Measurements from ENCODE around the gene SLC35B2.
A peak's percentile ranks its signal among the peaks of the same experiment; 100 is the strongest.

Gene SLC35B2

DNA sequence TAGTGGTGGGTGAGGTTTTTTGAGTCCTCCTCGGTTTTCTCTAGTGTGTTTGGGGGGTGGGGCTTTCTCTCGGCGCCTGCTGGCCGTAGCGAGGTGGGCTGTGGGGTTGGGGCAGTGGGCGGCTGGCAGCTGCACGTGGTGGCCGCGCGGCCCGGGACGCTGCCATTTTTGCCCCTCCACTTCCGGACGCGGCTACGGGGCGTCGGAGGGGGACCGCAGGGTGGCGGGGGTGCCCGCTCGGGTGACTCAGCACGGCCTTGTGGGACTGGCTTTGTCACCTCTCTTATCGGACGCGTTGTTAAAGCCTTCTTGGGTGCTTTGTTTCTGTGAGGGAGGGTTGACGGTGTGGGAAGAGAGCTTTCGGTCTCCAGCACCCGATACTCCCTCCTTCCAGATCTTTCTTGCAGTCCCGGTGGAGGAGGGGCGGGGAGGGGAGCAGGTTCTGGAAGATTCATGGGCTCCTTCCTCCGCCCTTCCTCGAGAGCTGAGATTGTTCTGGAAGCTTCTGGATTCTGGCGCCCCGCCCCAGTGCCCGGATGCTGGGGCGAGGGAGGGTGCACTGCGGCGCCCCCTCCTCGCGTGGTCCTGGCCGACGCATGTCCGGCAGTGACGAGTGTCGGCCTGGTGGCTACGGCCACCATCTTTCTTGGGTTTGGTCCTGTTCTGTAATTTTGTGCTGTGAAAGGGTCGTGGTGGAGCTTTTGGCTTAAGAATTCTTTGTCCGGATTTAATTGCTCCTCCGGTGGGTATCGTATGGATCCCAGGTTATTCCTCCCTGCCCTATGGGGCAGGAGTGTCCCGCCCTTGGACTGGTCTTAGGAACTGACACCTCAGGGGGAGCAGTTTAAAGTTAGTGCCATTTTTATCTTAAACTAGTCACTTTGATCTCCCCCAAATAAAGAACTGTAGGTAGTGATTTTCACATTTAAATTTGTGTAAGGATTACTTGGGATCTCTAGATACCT is 9.7 kb downstream of the SLC35B2 start:
- no peak for TF ChIP-seq CTCF (IDR thresholded peaks at IDR 0.05; ENCODE audit: low read depth, low read length, missing control alignments)
- H3K4me3 ChIP-seq (replicated peaks; ENCODE audit: low read depth, low read length) = peak overlapping the region; percentile 98
- no peak for DNase-seq (ENCODE audit: extremely low read depth, low read depth)

- TF ChIP-seq CTCF (IDR thresholded peaks at IDR 0.05; ENCODE audit: low read depth, low read length, missing control alignments) = no peak
- peak; percentile 94 for DNase-seq (ENCODE audit: extremely low read depth, low read depth)
- H3K4me3 ChIP-seq (replicated peaks; ENCODE audit: low read depth, low read length) = peak within 1 kb of the TSS; percentile 98
Measured at GRCh38 chr6:44246663-44247337, 10.5 kb downstream of the SLC35B2 start, which contains the start of gene HSP90AB1. HSP90AB1 (plus strand) TSS chr6:44247101; CDS start chr6:44248630, 1,529 bp downstream.

- peak; percentile 18 for TF ChIP-seq CTCF (IDR thresholded peaks at IDR 0.05; ENCODE audit: low read depth, low read length, missing control alignments)
- H3K4me3 ChIP-seq (replicated peaks; ENCODE audit: low read depth, low read length) = peak overlapping the region; percentile 98
- DNase-seq (ENCODE audit: extremely low read depth, low read depth) = no peak
Measured at GRCh38 chr6:44245912-44246662, 11.2 kb downstream of the SLC35B2 start.

DNA sequence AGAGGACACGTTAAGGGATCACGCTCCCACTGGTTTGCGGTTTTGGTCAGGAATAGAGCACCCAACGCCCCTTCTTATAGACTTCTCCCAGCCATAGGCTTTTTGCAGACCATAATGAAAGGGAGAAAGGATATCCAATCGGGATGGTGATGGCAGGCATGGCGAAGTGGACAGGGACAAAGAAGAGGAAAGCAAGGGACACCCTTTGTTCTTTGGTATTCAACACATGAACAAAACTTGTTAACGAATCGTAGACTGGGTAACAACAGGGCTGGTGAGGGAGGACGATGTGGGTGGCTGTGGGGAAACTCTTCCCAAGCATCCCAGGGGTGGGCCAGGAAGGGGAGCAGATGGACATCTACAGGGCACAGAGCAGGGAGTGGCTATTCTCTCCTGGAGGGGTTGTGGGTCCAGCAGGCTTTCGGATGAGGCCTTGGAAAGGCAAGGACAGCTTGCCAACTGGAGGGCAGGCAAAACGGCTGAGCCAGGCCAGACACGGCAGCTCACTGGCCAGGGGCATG is 11.9 kb downstream of the SLC35B2 start:
- TF ChIP-seq CTCF (IDR thresholded peaks at IDR 0.05; ENCODE audit: low read depth, low read length, missing control alignments) = no peak
- DNase-seq (ENCODE audit: extremely low read depth, low read depth) = no peak
- peak overlapping the region; percentile 98 for H3K4me3 ChIP-seq (replicated peaks; ENCODE audit: low read depth, low read length)

- TF ChIP-seq CTCF (IDR thresholded peaks at IDR 0.05; ENCODE audit: low read depth, low read length, missing control alignments) = no peak
- H3K4me3 ChIP-seq (replicated peaks; ENCODE audit: low read depth, low read length) = no peak overlapping the region
- DNase-seq (ENCODE audit: extremely low read depth, low read depth) = no peak
Measured at GRCh38 chr6:44243345-44243744, 14.0 kb downstream of the SLC35B2 start.

- no peak for TF ChIP-seq CTCF (IDR thresholded peaks at IDR 0.05; ENCODE audit: low read depth, low read length, missing control alignments)
- H3K4me3 ChIP-seq (replicated peaks; ENCODE audit: low read depth, low read length) = no peak overlapping the region
- DNase-seq (ENCODE audit: extremely low read depth, low read depth) = no peak
Measured at GRCh38 chr6:44238687-44239350, 18.5 kb downstream of the SLC35B2 start.
